Karpas-422 (cell line): ENCODE measurements around the gene OGN. TPM values are rescaled to one million over a fixed set of nuclear protein-coding genes. Genes with fewer than 3 reads are reported as not detected.

Experiments used
- DNase-seq: peaks from one replicate; pipeline ENCODE4 v3.0.0-alpha.2; 2015
- H2AFZ ChIP-seq: fragments of 200-600 bp; sonication (generic); 2 replicates; pipeline ENCODE4 v1.6.1; 2014; ENCODE audit warnings: antibody characterized with exemption, low read length, mixed read lengths
- H3K27ac ChIP-seq: fragments of 200-600 bp; sonication (generic); 2 replicates; pipeline ENCODE4 v1.5.1; 2014; ENCODE audit warnings: mild to moderate bottlenecking, low read length, moderate library complexity
- H3K27me3 ChIP-seq: fragments of 200-600 bp; sonication (generic); 2 replicates; pipeline ENCODE4 v1.6.1; 2014; ENCODE audit warnings: low read length, mixed read lengths
- H3K36me3 ChIP-seq: fragments of 200-600 bp; sonication (generic); 2 replicates; pipeline ENCODE4 v1.6.1; 2014; ENCODE audit warnings: low read length, mixed read lengths; ENCODE audit not compliant: insufficient read depth
- H3K4me1 ChIP-seq: fragments of 200-600 bp; sonication (generic); 2 replicates; pipeline ENCODE4 v1.6.1; 2014; ENCODE audit warnings: mild to moderate bottlenecking, low read length, mixed read lengths
- H3K4me2 ChIP-seq: fragments of 200-600 bp; sonication (generic); 2 replicates; pipeline ENCODE4 v1.6.1; 2014; ENCODE audit warnings: low read length, low read depth, mild to moderate bottlenecking; ENCODE audit not compliant: poor library complexity, severe bottlenecking
- H3K4me3 ChIP-seq: fragments of 200-600 bp; sonication (generic); 2 replicates; pipeline ENCODE4 v1.5.1; 2014; ENCODE audit warnings: mild to moderate bottlenecking, antibody characterized with exemption, low read length, mixed read lengths
- H3K79me2 ChIP-seq: fragments of 200-600 bp; sonication (generic); 2 replicates; pipeline ENCODE4 v1.6.1; 2014; ENCODE audit warnings: mild to moderate bottlenecking, low read length, mixed read lengths
- H3K9ac ChIP-seq: fragments of 200-600 bp; sonication (generic); 2 replicates; pipeline ENCODE4 v1.6.0; 2014; ENCODE audit warnings: low read length
- H3K9me2 ChIP-seq: fragments of 200-600 bp; sonication (generic), shearing (Covaris generic); replicated peaks from 2 replicates; pipeline ENCODE4 v1.6.0; 2014; ENCODE audit warnings: mild to moderate bottlenecking, low read length, moderate library complexity; ENCODE audit not compliant: insufficient read depth
- H3K9me3 ChIP-seq: fragments of 300-700, 200-600 bp; sonication (generic); 2 replicates; pipeline ENCODE4 v1.6.1; 2014; ENCODE audit warnings: low read length, mixed read lengths
- H4K20me1 ChIP-seq: fragments of 200-600 bp; sonication (generic); 2 replicates; pipeline ENCODE4 v1.6.1; 2014; ENCODE audit warnings: mild to moderate bottlenecking, antibody characterized with exemption, low read length, low read depth; ENCODE audit not compliant: insufficient read depth
- total RNA-seq: library from RNA; depleted of rRNA; stranded (reverse); fragments of >200 nt; shearing (Covaris generic); gene quantifications from 2 replicates; pipeline ENCODE4 v1.2.3, GENCODE V29; 2014; ENCODE audit warnings: low replicate concordance

The OGN gene
- total RNA-seq, 1 experiment from 2014 or later, result 16.4 TPM

- no peak overlapping the region for H3K9ac ChIP-seq
- no peak for DNase-seq
These were observed 28.7 kb upstream of the OGN start for GRCh38 chr9:92432972-92433548.

GRCh38 chr9:92432350-92432749, 28.0 kb upstream of the OGN start:
- Histone ChIP-seq H3K9me2 (no peaks in the 10 kb centered on the region), H3K4me3 (no peak overlapping the region), H3K36me3 (no peaks in the 10 kb centered on the region), H3K79me2 (peaks cover 7% of the 10 kb centered on the region; the same call in 1 of the 2 replicates), H3K27ac (no peak overlapping the region), H3K4me2 (no peak overlapping the region), H3K9me3 (no peaks in the 10 kb centered on the region), H3K4me1 (peaks cover 3% of the 10 kb centered on the region; the same call in 1 of the 2 replicates), H3K27me3 (no peaks in the 10 kb centered on the region), H3K9ac (no peak overlapping the region), H2AFZ (no peak overlapping the region), H4K20me1 (no peaks in the 10 kb centered on the region)
- DNase-seq, result no peak

More at GRCh38 chr9:92432972-92433548, 28.7 kb upstream of the OGN start:
- Histone ChIP-seq H3K4me3 (no peak overlapping the region), H3K27me3 (no peaks in the 10 kb centered on the region), H2AFZ (no peak overlapping the region), H3K79me2 (peaks cover 8% of the 10 kb centered on the region; the same call in 1 of the 2 replicates), H3K4me1 (peaks cover 3% of the 10 kb centered on the region; the same call in 1 of the 2 replicates), H3K9me2 (no peaks in the 10 kb centered on the region), H3K36me3 (no peaks in the 10 kb centered on the region), H3K27ac (no peak overlapping the region), H4K20me1 (no peaks in the 10 kb centered on the region), H3K9me3 (no peaks in the 10 kb centered on the region), H3K4me2 (no peak overlapping the region)

GRCh38 chr9:92429836-92430235, 25.5 kb upstream of the OGN start:
- Histone ChIP-seq H3K9me2 (no peaks in the 10 kb centered on the region), H3K4me2 (no peak overlapping the region), H3K9me3 (no peaks in the 10 kb centered on the region), H3K27me3 (no peaks in the 10 kb centered on the region), H3K9ac (no peak overlapping the region), H2AFZ (no peak overlapping the region), H3K36me3 (no peaks in the 10 kb centered on the region), H3K27ac (no peak overlapping the region), H3K4me1 (peaks cover 19% of the 10 kb centered on the region), H4K20me1 (no peaks in the 10 kb centered on the region), H3K79me2 (peaks cover 7% of the 10 kb centered on the region; the same call in 1 of the 2 replicates), H3K4me3 (no peak overlapping the region)
- no peak for DNase-seq

GRCh38 chr9:92426501-92427145, 22.2 kb upstream of the OGN start:
- 0 out of 2 replicates have a peak overlapping the region, but pooled peaks have one; percentile 27 for H3K27ac ChIP-seq
- no peaks in the 10 kb centered on the region for H3K27me3 ChIP-seq

GRCh38 chr9:92425474-92425873, 21.1 kb upstream of the OGN start:
- H3K4me1 ChIP-seq, result peaks cover 45% of the 10 kb centered on the region
- H4K20me1 ChIP-seq, result no peaks in the 10 kb centered on the region
- no peak for DNase-seq
- H3K36me3 ChIP-seq, result no peaks in the 10 kb centered on the region
- H3K79me2 ChIP-seq, result peaks cover 17% of the 10 kb centered on the region
- H3K27me3 ChIP-seq, result no peaks in the 10 kb centered on the region
- no peak overlapping the region for H3K4me3 ChIP-seq
- no peaks in the 10 kb centered on the region for H3K9me3 ChIP-seq
- no peak overlapping the region for H3K4me2 ChIP-seq
- H2AFZ ChIP-seq, result no peak overlapping the region
- H3K9ac ChIP-seq, result no peak overlapping the region
- H3K9me2 ChIP-seq, result no peaks in the 10 kb centered on the region
- H3K27ac ChIP-seq, result peak overlapping the region; percentile 15; the same call in 1 of the 2 replicates

More at GRCh38 chr9:92426501-92427145, 22.2 kb upstream of the OGN start:
- H3K36me3 ChIP-seq, result no peaks in the 10 kb centered on the region
- no peak overlapping the region for H2AFZ ChIP-seq
- DNase-seq, result no peak
- H4K20me1 ChIP-seq, result no peaks in the 10 kb centered on the region
- no peaks in the 10 kb centered on the region for H3K9me3 ChIP-seq
- H3K4me1 ChIP-seq, result peaks cover 42% of the 10 kb centered on the region
- peaks cover 15% of the 10 kb centered on the region for H3K79me2 ChIP-seq
- no peak overlapping the region for H3K4me3 ChIP-seq
- H3K4me2 ChIP-seq, result no peak overlapping the region
- H3K9me2 ChIP-seq, result no peaks in the 10 kb centered on the region
- H3K9ac ChIP-seq, result no peak overlapping the region

- DNase-seq, result no peak
- no peaks in the 10 kb centered on the region for H3K36me3 ChIP-seq
- no peaks in the 10 kb centered on the region for H3K27me3 ChIP-seq
- no peak within 1 kb of the TSS for H3K4me3 ChIP-seq
- H4K20me1 ChIP-seq, result no peaks in the 10 kb centered on the region
- peak within 1 kb of the TSS; percentile 19; the same call in 1 of the 2 replicates for H3K9ac ChIP-seq
- no peaks in the 10 kb centered on the region for H3K9me2 ChIP-seq
- no peak within 1 kb of the TSS for H2AFZ ChIP-seq
- peaks cover 45% of the 10 kb centered on the region for H3K4me1 ChIP-seq
- H3K9me3 ChIP-seq, result no peaks in the 10 kb centered on the region
- peak within 1 kb of the TSS; percentile 67 for H3K27ac ChIP-seq
- peaks cover 23% of the 10 kb centered on the region for H3K79me2 ChIP-seq
- H3K4me2 ChIP-seq, result no peak within 1 kb of the TSS
These were observed 20.0 kb upstream of the OGN start, which contains the start of gene OMD for GRCh38 chr9:92424340-92424739. Gene OMD (minus strand): TSS chr9:92424471. CDS start chr9:92417558, 6,913 bp downstream.

GRCh38 chr9:92423612-92424011, 19.2 kb upstream of the OGN start:
- H3K4me2 ChIP-seq, result no peak overlapping the region
- H3K9me3 ChIP-seq, result no peaks in the 10 kb centered on the region
- no peaks in the 10 kb centered on the region for H3K36me3 ChIP-seq
- no peaks in the 10 kb centered on the region for H4K20me1 ChIP-seq
- H3K79me2 ChIP-seq, result peaks cover 23% of the 10 kb centered on the region
- H3K9me2 ChIP-seq, result no peaks in the 10 kb centered on the region
- H3K4me3 ChIP-seq, result no peak overlapping the region
- peak overlapping the region; percentile 67 for H3K27ac ChIP-seq
- DNase-seq, result no peak
- peaks cover 45% of the 10 kb centered on the region for H3K4me1 ChIP-seq
- H3K27me3 ChIP-seq, result no peaks in the 10 kb centered on the region
- H2AFZ ChIP-seq, result no peak overlapping the region
- H3K9ac ChIP-seq, result no peak overlapping the region

GRCh38 chr9:92422611-92423338, 18.4 kb upstream of the OGN start:
- Histone ChIP-seq H4K20me1 (no peaks in the 10 kb centered on the region), H2AFZ (no peak overlapping the region), H3K4me3 (no peak overlapping the region), H3K9me2 (no peaks in the 10 kb centered on the region), H3K79me2 (peaks cover 19% of the 10 kb centered on the region), H3K27me3 (no peaks in the 10 kb centered on the region), H3K27ac (peak overlapping the region; percentile 67), H3K9me3 (no peaks in the 10 kb centered on the region), H3K4me2 (peak overlapping the region; percentile 59), H3K9ac (no peak overlapping the region), H3K36me3 (no peaks in the 10 kb centered on the region), H3K4me1 (peaks cover 45% of the 10 kb centered on the region)
- peak; percentile 69 for DNase-seq
